ENCODE data around the gene IRF1.

Gene IRF1

DNA sequence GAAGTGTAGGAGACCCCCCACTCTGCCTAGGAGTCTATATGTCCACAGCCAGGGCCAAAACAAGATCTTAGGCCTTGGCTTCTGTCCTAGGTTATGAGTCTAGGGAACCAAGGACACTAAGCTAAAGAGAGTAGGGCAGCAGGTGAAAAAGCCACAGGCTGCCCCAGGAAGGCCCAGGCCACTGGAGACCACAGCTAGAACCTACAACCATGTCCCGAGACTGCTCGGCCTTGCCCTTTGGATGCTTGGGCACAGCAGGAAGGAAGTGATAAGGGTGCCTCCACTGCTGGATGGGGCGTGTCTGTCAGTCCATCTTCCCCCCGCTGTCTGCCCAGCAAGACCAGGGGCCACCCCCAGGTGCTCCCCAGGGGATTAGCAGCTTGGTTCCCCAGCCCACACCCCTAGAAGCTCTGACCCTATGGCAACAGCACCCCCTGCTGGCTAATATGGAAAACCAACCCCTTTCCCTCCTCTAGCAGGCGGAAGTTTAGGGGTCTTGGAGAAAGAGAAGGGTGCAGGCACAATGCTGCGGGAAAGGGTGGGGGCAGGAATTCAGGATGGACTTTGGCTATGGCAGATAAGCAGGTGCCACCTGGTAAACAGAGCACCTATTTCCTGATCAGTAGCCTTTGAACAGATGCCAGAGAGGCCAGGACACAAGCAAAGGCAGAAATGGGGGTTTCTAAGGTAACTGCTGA, 10.5 kb upstream of the IRF1 start:
- DNase-seq, result no peak

DNA sequence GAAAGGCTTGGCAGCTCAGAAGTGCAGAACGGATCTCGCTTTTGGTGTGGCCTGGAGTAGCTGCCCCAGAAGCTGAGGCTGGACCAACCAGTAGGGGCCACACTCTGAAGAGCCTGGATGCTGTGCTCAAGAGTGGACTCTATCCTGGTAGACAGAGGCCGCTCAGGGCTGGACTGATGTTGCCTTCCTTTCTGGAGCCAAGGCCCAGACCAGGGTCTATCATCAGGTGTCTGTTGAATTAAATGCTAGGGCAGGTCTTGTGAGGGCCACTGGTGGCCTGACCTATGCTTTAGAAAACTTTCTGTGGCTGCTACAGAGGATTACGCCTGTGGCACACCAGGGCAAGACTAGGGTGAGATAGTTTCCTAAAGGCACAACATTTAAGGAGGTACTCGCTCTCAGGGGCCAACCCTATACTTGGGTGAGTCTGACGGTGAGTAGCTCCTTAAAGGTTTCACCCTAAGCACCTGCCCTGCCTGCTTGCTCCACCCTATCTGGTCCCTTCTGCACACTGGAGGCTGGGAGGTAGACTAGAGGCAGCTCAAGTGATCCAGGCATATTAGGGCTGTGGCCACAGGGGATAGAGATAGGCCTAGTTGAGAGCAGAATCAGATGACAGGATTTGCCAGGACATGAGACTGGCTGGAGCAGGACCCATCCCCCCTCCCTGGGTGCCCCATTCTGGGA, 9.8 kb upstream of the IRF1 start:
- DNase-seq, result no peak

DNA sequence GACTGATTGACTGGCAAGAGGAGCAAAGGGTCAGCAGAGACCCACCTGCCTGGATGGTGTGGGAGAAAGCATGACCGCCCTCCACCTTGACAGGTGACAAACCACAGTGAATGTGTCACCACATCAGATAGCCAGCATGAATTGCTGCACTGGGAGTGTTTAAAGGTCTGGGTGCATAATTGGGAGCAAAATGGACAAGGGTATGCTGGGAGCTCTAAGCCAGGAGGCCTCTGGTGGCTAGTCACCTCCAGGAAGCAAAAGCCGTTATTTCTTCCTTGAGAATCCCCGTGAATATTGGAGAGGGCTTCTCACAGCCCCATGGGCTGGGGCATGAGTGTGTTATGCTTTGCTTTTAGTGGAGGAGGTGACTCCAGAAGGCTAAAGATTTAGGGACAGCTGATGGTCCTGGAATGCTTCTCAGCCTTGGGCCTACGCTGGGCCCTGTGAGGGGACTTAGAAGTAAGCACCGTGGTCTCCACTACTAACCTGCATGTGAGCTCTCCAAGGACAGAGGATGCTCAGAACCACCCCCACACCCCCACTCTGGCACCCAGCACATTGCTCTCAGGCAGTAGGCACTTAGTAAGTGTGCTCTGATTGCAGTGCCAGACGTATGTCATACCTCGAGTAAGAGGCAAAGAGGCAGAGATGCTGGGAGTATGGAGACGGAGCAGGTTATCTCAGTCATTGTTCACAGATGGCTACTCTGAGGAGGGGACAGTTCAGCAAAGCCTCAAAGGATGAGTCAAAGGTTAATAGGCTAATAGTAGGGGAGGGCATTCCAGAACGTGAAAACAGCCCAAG, 9.1 kb upstream of the IRF1 start:
- no peak for DNase-seq

DNA sequence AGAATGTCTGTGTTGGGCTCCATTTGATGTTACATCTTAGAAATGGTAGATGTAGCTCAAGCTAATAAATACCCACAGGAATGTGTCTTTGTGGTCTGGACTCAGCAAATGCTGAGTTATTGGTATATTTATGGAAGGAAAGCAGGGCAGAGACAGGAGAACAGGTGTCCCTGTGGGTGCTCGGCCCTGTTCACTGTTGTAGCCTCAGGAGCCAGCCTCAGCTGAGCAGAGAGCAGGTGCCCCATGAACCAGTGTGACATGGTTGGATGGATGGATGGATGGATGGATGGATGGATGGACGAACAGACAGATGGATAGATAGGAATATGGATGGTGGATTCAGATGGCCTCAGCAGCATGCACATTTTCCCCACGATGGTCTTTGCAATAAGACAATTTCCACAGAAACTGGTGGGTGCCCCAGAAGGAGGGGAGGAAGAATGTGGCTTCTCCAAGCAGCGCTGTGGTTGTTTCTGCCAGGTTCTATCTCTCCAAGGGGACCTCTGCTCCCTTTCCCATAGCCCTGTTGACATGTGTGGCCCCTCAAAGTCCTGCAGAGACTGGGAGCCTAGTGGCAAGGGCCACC, 8.2 kb upstream of the IRF1 start:
- no peak for DNase-seq

DNA sequence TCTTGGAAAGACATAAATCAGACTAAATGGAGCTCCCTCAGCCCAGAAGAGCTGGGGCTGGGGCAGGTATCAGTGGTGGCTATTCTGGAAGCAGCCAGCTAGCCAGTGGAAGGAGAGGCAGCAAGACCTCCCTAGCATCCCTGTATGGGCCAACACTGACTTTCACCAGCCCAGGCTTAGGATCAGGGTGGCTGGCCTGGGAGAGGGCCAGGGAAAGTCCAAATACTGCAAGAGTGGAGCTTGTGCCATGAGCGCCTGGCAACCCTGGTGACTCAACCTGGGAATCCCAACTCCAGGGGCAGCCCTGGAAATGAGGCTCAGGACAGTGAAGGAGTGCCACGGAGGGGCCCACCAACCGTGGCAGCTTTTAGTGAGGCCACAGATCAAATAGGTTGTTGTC, 7.6 kb upstream of the IRF1 start:
- no peak for DNase-seq

DNA sequence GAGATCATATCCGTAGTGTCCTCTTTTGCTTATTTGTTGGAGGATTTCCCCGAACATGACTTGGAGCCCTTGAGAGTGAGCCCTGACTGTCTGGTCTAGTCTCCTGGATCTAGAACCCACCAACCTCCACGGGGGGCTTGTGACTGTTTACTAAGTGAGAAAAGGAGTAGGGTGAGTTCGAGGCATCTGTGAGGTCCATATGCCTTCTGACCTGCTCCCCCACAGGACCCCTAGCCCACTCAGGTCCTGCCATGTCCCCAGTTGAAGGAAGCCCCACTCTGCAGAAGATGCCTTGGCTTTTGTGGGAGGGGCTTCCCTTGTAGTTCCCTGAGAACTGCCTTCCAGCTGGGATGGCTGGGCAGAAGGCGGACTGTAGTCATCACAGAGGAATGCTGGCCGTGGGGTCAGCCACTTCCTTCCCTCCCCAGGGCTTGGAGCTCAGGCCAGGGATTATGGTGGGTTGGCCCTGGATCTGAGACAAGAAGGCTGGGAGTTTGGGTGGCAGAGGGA, 7.0 kb upstream of the IRF1 start:
- no peak for DNase-seq

DNA sequence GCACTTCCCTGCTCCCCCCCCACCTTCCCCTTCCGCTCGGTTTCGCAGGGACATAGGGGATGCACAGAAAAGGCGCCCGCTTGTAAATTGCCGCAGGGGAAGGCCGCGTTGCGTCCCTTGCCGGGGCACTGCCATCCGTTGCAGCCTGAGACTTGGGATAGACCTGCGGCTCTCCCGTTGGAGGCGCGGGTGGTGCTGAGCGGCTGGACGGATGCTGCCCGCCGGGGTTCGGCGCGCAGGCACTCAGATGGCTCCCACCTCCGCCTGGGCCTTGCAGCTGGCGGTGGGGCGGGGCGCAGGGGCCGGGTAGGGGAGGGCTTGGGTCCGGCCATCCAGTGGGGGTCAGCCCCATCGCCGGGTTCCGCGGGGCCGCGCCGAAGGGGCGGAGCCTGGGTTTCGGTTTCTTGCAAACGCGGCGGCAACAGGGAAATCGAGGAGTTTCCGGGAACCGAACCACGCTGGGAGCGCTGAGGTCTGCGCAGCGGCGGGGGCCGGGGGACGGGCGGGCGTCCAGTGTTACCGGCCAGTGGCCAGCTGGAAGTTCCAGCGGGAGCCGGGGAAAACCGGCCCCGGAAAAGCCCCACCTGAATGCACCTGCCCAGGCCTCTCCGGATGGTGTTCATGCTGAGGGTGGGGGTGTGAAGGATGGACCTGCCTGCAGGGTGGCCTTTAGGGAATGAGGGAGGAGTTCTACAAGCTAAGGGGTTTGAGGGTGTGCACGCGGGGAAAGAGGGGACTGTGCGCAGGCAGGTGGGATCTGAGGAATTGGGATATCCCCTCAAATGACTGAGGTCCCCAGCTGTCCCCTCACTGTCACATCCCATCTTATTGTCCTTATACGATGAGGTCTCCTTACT, 6.3 kb upstream of the IRF1 start:
- no peak for DNase-seq

DNA sequence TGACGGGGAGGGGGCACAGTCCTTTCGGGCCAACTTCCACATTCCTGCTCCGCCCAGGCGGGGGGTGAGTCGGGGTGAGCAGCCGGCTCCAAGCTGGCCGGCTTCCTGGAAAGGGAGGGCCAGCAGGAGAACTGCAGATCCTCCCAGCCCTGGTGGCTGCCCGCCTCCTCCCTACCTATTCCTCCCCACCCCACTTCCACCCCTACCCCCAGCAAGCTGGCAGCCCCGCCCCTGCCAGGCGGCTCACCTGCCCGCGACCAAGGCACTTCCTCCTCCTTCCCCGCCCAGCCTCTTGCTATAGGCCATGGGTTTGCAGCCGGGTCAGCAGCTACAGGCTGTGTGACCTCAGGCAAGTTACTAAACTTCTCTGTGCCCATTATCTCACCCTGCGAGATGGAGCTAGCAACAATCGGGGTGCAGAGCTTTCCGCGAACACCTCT, 5.6 kb upstream of the IRF1 start:
- DNase-seq, result peak; percentile 29

DNA sequence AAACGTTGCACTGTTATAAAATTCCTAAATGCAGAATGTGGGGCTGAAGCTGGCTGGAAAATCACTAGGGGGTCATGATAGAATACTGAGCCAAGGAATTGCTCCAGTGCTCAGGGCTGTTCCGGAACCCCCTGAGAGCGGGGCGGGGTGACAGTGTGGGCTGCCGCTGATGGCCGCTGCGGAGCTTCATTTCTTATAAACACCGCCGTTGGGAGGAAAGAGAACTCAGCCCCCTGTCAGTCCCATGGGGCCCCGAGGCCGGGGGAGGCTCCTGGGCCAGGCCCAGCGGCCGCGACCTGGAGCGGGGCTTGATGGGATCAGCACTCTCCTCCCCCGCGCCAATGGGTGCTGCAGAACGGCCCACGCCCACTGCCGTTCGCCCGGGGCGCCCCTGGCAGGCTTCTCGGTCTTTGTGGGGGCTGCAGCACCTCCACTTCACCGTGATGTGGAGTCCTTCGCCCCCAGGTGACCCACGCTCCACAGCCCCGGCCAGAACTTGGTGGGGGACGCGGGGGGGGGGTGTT, 5.2 kb upstream of the IRF1 start:
- no peak for DNase-seq

DNA sequence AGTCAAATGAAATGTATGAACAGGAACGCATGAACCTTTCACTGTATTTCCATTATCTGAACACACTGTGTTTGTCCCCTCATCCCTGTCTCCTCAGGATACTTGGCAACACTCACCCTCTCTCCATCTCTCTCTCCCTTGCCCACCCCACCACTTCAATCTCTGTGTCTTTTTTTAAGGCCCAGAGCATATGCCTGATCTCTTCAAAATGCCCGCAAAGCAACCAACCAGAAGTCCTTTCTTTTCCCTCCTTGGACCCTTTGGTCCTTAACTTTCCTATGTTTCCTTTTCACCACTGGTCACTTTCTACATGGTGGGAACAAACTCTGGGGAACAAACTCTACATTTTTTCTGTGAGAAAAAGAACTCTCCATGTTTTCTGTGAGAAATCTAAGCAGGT, 3.2 kb upstream of the IRF1 start:
- no peak for DNase-seq

DNA sequence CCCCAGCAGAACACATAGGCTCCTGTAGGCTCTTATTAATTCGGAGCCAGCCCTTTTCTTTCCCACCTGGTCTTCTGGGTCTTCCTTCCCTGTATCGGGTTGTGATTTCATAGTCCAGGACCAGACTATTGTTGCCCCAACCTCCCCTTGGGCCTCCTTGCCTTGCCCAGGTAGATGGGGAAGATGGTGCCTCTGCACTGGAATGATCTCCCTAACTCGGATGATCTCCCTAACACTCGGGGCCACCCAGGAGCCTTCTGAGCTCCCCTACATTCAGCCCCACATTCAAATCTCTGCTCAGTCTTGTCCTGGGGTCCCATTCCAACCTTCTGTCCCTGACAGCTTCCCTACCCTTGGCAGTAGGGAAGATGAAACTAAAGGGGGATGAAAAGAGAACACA, 2.7 kb upstream of the IRF1 start:
- no peak for DNase-seq

DNA sequence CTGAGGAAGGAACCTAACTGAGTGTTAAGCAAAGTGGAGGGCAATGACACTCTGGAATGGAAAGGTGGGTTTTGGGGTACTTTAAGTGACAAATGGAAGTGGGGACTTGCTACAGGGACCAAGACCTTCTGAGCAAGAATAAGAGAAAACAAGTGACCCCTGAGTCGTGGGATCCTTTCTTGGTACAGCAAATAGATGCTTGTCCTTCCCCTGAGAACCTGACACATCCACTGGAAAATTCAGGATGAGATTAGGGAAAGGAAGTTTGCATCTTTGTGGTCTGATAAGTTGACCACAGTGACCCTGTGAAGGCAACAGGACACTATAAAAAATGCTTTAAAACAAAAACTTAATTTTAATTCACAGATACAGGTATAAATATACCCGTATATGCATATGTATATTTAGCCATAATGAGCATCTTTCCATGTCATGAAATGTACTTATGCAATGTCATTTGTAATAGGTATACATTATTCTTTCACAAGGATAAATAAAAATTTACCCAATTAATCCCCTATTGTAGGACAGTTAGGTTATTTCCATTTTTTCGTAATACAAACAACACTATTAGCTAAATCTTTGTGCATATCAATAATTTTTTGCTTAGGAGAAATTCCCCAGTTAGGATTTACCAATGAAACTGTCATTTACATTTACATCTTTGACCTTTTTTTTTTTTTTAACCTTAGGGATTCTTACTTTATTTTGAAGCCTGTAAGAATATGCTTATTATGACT, 2.0 kb upstream of the IRF1 start:
- no peak for DNase-seq

DNA sequence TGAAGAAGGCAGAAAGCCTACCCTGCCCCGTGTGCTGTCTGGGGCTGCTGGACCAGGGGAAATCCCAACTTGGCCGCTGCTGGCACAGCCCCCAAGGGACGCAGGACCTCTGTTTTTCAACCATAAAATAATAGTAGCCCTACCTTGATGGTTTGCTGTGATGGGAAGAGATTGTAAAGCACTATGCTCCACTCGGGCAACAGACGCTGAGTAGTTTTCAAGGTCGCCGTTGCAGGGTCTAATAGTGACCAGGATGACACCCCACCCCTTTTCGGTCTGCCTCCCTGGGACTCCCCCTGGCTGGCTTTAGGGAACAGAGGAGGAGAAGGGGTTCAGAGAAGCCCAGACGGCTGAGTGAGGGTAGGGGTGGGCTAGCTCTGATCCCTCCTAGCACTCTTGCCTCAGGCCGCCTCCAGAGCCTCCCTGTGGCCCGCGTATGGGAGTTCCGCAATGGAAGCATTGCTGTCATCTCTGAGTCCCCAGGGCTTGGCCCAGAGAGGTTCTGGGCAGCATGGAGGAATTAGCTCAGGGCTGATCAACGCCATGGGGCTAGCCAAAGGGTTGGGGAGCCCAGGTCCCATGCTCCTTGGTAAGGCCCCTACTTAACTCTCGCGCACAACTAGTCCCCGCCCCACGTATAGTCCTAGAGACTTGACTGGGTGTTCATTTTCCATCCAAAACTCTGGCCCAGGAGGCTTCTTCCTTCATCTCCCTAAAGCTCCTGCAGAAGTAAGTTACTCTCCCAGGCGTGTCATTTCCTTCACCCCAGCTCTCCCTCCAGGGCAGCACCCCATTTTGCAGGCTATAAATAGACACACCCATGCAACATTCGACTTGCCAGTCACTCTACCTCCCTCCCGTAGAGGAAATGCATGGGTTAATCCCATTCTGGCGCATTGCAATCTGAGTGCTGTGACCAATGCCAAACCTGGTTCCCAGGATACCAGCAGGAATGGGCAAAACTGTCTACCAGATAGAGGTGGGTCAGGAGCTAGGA, 1.1 kb upstream of the IRF1 start:
- no peak for DNase-seq

DNA sequence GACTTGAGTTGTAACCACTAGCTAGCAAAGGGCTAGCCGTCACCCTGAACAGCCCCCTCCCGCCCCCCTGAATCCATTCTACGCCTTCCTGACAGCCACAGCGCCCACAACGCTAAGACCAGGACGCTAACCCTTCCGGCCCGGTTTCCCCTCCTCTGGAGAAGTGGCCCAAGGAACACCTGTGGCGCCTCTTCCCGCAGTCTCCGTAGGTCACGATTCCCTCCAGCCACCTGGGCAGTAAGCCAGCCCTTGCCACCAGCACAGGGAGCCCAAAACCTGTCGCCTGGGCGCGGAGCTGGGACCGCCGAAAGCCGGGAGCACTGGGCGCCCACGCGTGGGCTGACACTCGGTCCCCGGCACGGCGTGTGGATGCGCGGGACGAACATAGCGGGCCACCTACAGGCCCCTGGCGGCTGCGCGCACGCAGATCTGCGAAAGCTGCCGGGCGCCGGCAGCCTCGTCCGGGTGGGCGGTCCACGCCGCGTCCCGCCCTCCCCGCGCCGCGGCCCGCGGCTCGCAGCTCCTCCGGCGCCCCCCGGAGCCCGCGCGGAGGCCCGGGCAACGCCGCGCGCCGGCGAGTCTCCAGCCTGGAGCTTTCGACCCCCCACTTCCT, 596 bp downstream of the IRF1 start:
- DNase-seq, result no peak

DNA sequence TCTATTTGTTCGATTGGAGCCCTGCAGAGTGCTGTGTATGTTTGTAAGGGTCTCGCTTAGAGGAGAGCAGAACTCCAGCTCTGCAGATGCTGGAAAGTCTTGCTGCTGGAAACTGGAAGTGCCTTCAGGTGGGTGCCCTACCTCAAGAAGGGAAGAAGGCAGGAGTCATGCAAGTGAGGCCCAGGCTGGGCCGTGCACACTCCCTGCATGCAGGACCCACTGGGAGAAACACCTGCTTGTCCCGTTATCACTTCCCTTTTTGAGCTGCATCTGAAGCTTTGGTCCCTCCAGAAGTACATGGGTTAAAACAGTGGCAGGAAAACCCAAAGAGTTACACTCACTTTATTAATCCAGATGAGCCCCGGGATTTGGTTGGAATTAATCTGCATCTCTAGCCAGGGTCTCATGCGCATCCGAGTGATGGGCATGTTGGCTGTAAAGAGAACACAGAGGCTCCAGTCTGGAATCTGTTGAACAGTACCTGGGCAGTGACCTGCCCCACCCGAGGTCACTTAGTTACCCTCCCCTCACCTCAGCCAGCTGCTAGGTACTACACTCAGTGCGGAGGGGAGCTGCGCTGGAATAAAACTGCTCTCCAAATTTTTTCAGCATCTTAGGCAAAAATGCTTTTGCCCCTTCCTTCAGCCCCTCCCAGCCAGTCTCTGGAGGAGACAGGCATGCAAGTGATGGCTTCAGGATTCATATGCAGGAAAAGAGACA, 1.4 kb downstream of the IRF1 start:
- no peak for DNase-seq

DNA sequence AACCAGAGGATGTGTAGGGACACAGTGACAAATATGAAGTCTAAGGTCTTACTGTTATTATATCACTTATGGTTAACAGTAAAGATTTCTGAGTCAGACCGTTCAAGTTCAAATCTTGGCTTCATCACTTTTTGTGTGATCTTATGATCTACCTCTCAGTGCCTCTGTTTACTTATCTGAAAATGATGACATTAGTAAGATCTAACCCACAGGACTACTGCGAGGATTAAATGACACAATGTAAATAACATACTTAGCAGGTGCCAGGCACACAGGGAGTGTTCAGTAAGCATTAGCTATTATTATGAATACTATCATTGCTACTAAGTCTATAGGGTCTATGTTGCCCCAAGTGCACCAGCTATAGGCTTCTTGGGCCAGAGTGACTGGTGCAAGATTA, 2.0 kb downstream of the IRF1 start:
- no peak for DNase-seq

DNA sequence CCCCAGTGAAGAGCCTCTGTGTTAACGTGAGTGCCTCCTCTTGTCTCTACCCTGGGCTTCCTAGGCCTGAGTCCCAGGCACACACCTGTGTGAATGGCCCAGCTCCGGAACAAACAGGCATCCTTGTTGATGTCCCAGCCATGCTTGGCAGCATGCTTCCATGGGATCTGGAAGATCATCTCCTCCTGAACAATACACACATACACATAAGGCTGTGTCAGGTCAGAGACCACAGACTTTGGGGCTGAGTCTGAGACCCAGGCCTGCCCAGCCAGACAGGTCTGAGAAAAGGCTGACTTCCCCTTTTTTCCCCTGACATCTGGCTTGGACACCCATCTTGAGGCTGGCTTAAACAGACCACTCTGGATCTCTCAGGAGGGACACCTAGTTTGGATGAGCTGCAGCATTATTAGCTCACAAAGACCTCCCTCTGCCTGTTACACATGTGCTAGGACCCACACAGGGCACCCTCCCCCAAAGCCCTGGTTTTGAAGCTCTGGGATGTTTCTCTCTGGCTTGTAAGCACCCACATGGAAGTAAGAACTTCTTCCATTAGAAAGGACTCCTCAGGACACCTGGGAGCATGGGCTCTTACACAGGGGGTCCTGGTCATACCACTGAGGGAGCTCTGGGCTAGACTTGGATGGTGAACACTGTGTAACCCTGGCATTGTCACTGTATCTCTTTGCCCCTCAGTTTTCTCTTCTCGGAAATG, 2.6 kb downstream of the IRF1 start:
- DNase-seq, result no peak

DNA sequence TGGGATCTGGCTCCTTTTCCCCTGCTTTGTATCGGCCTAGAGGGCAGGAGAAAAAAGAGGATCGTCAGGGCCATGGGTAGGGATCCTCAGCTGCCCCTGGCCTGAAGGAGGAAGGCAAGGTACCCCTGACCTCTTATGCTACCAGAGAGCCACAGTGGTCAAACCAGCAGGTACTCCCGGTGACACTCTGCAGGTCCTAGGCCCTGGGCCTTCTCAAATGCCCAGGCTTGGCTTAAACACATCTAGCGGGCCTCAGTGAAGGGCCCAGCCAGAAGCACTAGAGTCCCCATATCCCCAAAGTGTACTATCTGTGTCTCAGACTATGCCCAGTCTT, 3.5 kb downstream of the IRF1 start:
- DNase-seq, result no peak
